LNCaP clone FGC (cell line): ENCODE measurements around the gene CDIPT.

Experiments
- DNase-seq: peaks from one replicate; pipeline ENCODE4 v3.0.0-alpha.2; 2011; ENCODE audit warnings: low read depth
- H3K4me3 ChIP-seq: 2 replicates; pipeline ENCODE4 v1.5.1; 2011; ENCODE audit warnings: mild to moderate bottlenecking, low read depth, low read length, control low read depth
- TF ChIP-seq, protein P1 (sequence below): IDR thresholded peaks from 2 replicates; pipeline ENCODE4 v1.5.1; 2012; ENCODE audit warnings: mild to moderate bottlenecking; ENCODE audit not compliant: control insufficient read depth, insufficient read depth; ENCODE audit errors: extremely low read depth

CDIPT gene

DNA sequence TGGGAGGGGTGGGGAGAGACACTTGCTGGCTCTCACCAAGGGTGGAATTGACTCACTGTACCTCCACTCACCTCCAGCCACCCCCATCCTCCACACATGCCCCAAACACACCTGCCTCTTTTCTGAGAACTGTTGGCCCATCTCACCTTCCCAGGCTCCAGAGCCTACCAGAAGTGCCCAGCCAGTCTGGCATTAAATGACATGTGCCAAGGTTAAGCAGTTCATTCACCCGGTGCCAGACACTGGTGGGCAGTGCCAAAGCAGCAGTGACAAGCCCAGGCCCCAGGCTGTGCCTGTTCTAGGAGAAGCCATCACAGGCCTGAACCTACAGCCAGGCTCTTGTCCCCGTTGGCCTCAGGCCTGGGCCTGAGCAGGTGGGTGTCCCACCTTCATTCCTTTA lies 31.5 kb downstream of the CDIPT start:
- DNase-seq: no peak
- no peak overlapping the region for H3K4me3 ChIP-seq
- TF ChIP-seq, protein P1, sequence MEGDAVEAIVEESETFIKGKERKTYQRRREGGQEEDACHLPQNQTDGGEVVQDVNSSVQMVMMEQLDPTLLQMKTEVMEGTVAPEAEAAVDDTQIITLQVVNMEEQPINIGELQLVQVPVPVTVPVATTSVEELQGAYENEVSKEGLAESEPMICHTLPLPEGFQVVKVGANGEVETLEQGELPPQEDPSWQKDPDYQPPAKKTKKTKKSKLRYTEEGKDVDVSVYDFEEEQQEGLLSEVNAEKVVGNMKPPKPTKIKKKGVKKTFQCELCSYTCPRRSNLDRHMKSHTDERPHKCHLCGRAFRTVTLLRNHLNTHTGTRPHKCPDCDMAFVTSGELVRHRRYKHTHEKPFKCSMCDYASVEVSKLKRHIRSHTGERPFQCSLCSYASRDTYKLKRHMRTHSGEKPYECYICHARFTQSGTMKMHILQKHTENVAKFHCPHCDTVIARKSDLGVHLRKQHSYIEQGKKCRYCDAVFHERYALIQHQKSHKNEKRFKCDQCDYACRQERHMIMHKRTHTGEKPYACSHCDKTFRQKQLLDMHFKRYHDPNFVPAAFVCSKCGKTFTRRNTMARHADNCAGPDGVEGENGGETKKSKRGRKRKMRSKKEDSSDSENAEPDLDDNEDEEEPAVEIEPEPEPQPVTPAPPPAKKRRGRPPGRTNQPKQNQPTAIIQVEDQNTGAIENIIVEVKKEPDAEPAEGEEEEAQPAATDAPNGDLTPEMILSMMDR: no peak

- TF ChIP-seq, protein P1: no peak
- no peak overlapping the region for H3K4me3 ChIP-seq
- no peak for DNase-seq
Observed at GRCh38 chr16:29830774-29831173, 32.3 kb downstream of the CDIPT start.

GRCh38 chr16:29826342-29826695 lies 36.7 kb downstream of the CDIPT start:
- DNase-seq: no peak
- H3K4me3 ChIP-seq: no peak overlapping the region
- TF ChIP-seq, protein P1: no peak

- no peak for DNase-seq
- H3K4me3 ChIP-seq: no peak overlapping the region
- TF ChIP-seq, protein P1: no peak
Observed at GRCh38 chr16:29825145-29826044, 37.6 kb downstream of the CDIPT start.

DNA sequence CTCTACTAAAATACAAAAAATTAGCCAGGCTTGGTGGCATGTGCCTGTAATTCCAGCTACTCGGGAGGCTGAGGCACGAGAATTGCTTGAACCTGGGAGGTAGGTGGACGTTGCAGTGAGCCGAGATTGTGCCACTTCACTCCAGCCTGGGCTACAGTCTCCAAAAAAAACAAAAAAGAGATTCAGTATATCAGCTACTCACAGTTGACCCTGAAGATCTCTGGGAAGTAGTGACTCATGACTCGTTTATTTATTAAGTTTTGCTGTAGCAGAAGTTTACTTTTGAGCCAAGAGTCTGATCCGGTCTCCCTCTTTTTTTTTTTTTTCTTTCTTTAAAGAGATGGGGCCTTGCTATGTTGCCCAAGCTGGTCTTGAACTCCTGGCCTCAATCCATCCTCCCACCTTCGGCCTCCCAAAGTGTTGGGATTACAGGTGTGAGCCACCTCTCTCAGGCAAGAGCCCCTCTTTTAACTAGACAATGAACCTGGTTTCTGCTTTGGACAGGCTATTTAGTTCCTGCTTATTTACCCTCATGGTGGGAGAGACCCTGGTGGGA lies 38.4 kb downstream of the CDIPT start:
- no peak for DNase-seq
- TF ChIP-seq, protein P1: no peak

GRCh38 chr16:29821643-29822115 lies 41.3 kb downstream of the CDIPT start:
- H3K4me3 ChIP-seq: no peak overlapping the region
- DNase-seq: no peak
- TF ChIP-seq, protein P1: no peak

More for the DNA sequence above, 38.4 kb downstream of the CDIPT start:
- no peak overlapping the region for H3K4me3 ChIP-seq
